GM12878 (cell line): ENCODE data around the gene DMAC1. TPM values are rescaled to one million over a fixed set of nuclear protein-coding genes. Genes with fewer than 3 reads are reported as not detected.

ENCODE experiments used
- ATAC-seq: fragments of 200-7000 bp; cut with Tn5 transposase; 3 replicates; pipeline ENCODE4 v1.9.1; 2020; ENCODE audit warnings: mild to moderate bottlenecking, moderate library complexity
- BruUV-seq: library from RNA; stranded (reverse); fragments of 400-500 nt; replicated peaks from 2 replicates; lab custom pipeline; 2021; lab: Mats Ljungman, UMichigan
- CTCF ChIA-PET: fragments of 300-600 bp; sonication (Branson Sonifier 250); formaldehyde crosslinking; extraction: SDS; loops from one replicate; lab custom pipeline; 2021; ENCODE audit warnings: inconsistent platforms; lab: Yijun Ruan, JAX
- POLR2A ChIA-PET: fragments of 350-600 bp; formaldehyde crosslinking; extraction: SDS; loops from one replicate; lab custom pipeline; 2021; ENCODE audit warnings: inconsistent platforms; lab: Charles Lee
- RAD21 ChIA-PET: fragments of 300-600 bp; sonication (Branson Sonifier 250); formaldehyde crosslinking; loops from one replicate; lab custom pipeline; 2023; ENCODE audit warnings: antibody characterized with exemption; ENCODE audit not compliant: unreplicated experiment; lab: Charles Lee
- SMC1A ChIA-PET: fragments of 300-600 bp; sonication (Branson Sonifier 250); formaldehyde crosslinking; loops from one replicate; lab custom pipeline; 2023; ENCODE audit not compliant: unreplicated experiment, uncharacterized antibody; lab: Charles Lee
- DNase-seq: peaks from one replicate; pipeline ENCODE4 v3.0.0-alpha.2; 2011; ENCODE audit warnings: low read depth, low spot score
- FAIRE-seq: peaks from 3 replicates; lab custom pipeline; 2011; peaks lifted over from hg19 to GRCh38; lab: Jason Lieb, UNC
- H2AFZ ChIP-seq: 2 replicates; pipeline ENCODE4 v1.6.0; 2011; ENCODE audit warnings: low read depth, low read length, control low read depth; ENCODE audit not compliant: control insufficient read depth
- H3K27ac ChIP-seq: 2 replicates; pipeline ENCODE4 v1.5.1; 2011; ENCODE audit warnings: control low read depth; ENCODE audit not compliant: control insufficient read depth, insufficient read depth
- H3K27me3 ChIP-seq, 2 experiments: replicated peaks in 1 of 2; 2 replicates each; pipeline versions ENCODE4 v1.6.0 to v1.6.1; 2011; ENCODE audit warnings: low read length in 1 of 2; ENCODE audit not compliant: control insufficient read depth in 2 of 2, insufficient read depth in 2 of 2
- H3K36me3 ChIP-seq, 2 experiments: 2 replicates each; pipeline ENCODE4 v1.5.1; 2011; ENCODE audit warnings: low read length in 1 of 2; ENCODE audit not compliant: control insufficient read depth in 2 of 2, insufficient read depth in 2 of 2
- H3K4me1 ChIP-seq: 2 replicates; pipeline ENCODE4 v1.6.1; 2011; ENCODE audit warnings: mild to moderate bottlenecking, low read length, moderate library complexity, mixed read lengths; ENCODE audit not compliant: control insufficient read depth, insufficient read depth
- H3K4me2 ChIP-seq: 2 replicates; pipeline ENCODE4 v1.6.0; 2011; ENCODE audit warnings: control low read depth; ENCODE audit not compliant: control insufficient read depth, insufficient read depth
- H3K4me3 ChIP-seq: fragments of 200-600 bp; sonication (generic); 2 replicates; pipeline ENCODE4 v1.5.1; 2016
- H3K79me2 ChIP-seq: 2 replicates; pipeline ENCODE4 v1.6.0; 2011; ENCODE audit warnings: low read length; ENCODE audit not compliant: control insufficient read depth, insufficient read depth
- H3K9ac ChIP-seq: 2 replicates; pipeline ENCODE4 v1.8.0; 2011; ENCODE audit warnings: low read length, control low read depth, mixed read lengths; ENCODE audit not compliant: control insufficient read depth, insufficient read depth
- H3K9me3 ChIP-seq: replicated peaks from 3 replicates; pipeline ENCODE4 v1.5.1; 2011; ENCODE audit warnings: mild to moderate bottlenecking, low read length; ENCODE audit not compliant: control insufficient read depth, insufficient read depth
- H4K20me1 ChIP-seq: 2 replicates; pipeline ENCODE4 v1.6.0; 2011; ENCODE audit not compliant: control insufficient read depth, insufficient read depth
- BMI1 ChIP-seq: fragments of 450-650 bp; IDR thresholded peaks from 2 replicates; pipeline ENCODE4 v1.6.1; 2016; ENCODE audit warnings: mild to moderate bottlenecking, moderate library complexity, borderline replicate concordance
- CHD1 ChIP-seq: IDR thresholded peaks from 2 replicates; pipeline ENCODE4 v1.6.1; 2012; ENCODE audit warnings: low read depth, low read length, improper control_type of control experiment
- CREM ChIP-seq: IDR thresholded peaks from 2 replicates; pipeline ENCODE4 v1.6.1; 2014; ENCODE audit warnings: antibody characterized with exemption, low read depth
- CTCF ChIP-seq, 3 experiments: IDR thresholded peaks in 2 of 3; conservative IDR thresholded peaks in 1 of 3; 2 replicates each; pipeline ENCODE4 v1.5.1; 2011; ENCODE audit warnings: low read depth in 3 of 3, low read length in 3 of 3, mild to moderate bottlenecking in 3 of 3, control low read depth in 2 of 3, moderate library complexity in 2 of 3, inconsistent platforms in 1 of 3, mixed read lengths in 1 of 3; ENCODE audit not compliant: control insufficient read depth in 2 of 3, insufficient read depth in 1 of 3; ENCODE audit errors: extremely low read depth in 1 of 3
- EED ChIP-seq: sonication (generic); IDR thresholded peaks from 2 replicates; pipeline ENCODE4 v1.6.1; 2016; ENCODE audit warnings: antibody characterized with exemption, low read depth
- GABPA ChIP-seq: IDR thresholded peaks from 2 replicates; pipeline ENCODE4 v1.6.1; 2014; ENCODE audit warnings: antibody characterized with exemption, low read depth, mild to moderate bottlenecking, inconsistent platforms
- HCFC1 ChIP-seq: fragments of 150-350 bp; IDR thresholded peaks from 2 replicates; pipeline ENCODE4 v1.6.1; 2014; ENCODE audit warnings: low read length
- PML ChIP-seq: IDR thresholded peaks from 2 replicates; pipeline ENCODE4 v1.6.1; 2012; ENCODE audit warnings: low read length, inconsistent platforms
- RAD21 ChIP-seq: IDR thresholded peaks from 2 replicates; pipeline ENCODE4 v1.6.1; 2011; ENCODE audit warnings: mild to moderate bottlenecking, low read depth, low read length, moderate library complexity; ENCODE audit not compliant: insufficient read depth
- RAD51 ChIP-seq: fragments of 450-650 bp; IDR thresholded peaks from 2 replicates; pipeline ENCODE4 v1.6.1; 2016; ENCODE audit warnings: moderate library complexity, mild to moderate bottlenecking, inconsistent platforms
- RBBP5 ChIP-seq: fragments of 200-600 bp; sonication (generic); conservative IDR thresholded peaks from 2 replicates; pipeline ENCODE4 v1.6.1; 2016
- SMAD5 ChIP-seq: IDR thresholded peaks from 2 replicates; pipeline ENCODE4 v1.6.1; 2016; ENCODE audit warnings: antibody characterized with exemption, low read depth
- SMC3 ChIP-seq: IDR thresholded peaks from 2 replicates; pipeline ENCODE4 v1.6.1; 2011; ENCODE audit warnings: low read length, improper control_type of control experiment, borderline replicate concordance
- USF2 ChIP-seq: IDR thresholded peaks from 2 replicates; pipeline ENCODE4 v1.6.1; 2011; ENCODE audit warnings: low read depth, low read length, improper control_type of control experiment, borderline replicate concordance
- WRNIP1 ChIP-seq: IDR thresholded peaks from 2 replicates; pipeline ENCODE4 v1.6.1; 2011; ENCODE audit warnings: low read depth, low read length, improper control_type of control experiment, borderline replicate concordance
- WGBS: methylation state at CpG from one replicate; pipeline ENCODE4 v1.1.6; 2016; ENCODE audit warnings: low lambda C conversion rate; ENCODE audit not compliant: insufficient replicate concordance, insufficient coverage; ENCODE audit errors: missing lambda C conversion rate; 5-methylcytosine and 5-hydroxymethylcytosine counted together
- in situ Hi-C: fragments of 300-500 bp; cut with MboI; formaldehyde crosslinking; loops from 9 replicates; pipeline ENCODE4 v1.14.3; 2018; ENCODE audit warnings: mixed read lengths
- intact Hi-C: fragments of 100-400 bp; cut with micrococcal nuclease; formaldehyde crosslinking; loops from one replicate; pipeline ENCODE4 v1.14.2; 2022; ENCODE audit not compliant: unreplicated experiment
- polyA plus RNA-seq, 11 experiments: library from polyadenylated mRNA; depleted of rRNA in 4 of 11; unstranded in 6 of 11; stranded (reverse) in 5 of 11; fragments of >200 nt; fragmentation: Nextera tagmentation in 4 of 11; fragmentation: Illumina TruSeq in 1 of 11; extraction: Ambion mirVana in 4 of 11; extraction: Trizol in 1 of 11; gene quantifications; 1 replicate in 1 of 11; 2 replicates in 10 of 11; pipeline versions ENCODE4 v1.2.1 to v1.2.3, GENCODE V29; 2011 to 2016; ENCODE audit warnings: inconsistent platforms in 2 of 11, missing spikeins in 2 of 11, low read depth in 1 of 11
- total RNA-seq, 4 experiments: library from RNA; depleted of rRNA in 3 of 4; stranded (reverse); fragments of >200 nt in 3 of 4; fragmentation: Illumina TruSeq in 1 of 4; extraction: Trizol in 1 of 4; gene quantifications; 2 replicates each; pipeline versions ENCODE4 v1.2.1 to v1.2.3, GENCODE V29; 2013 to 2021

Gene DMAC1
- total and polyA plus RNA-seq, 10 of the 15 experiments (the other 5 are each of a cell fraction or from before 2014, with no cell fraction given): 16.0 to 123 (median 44.5) TPM

DNA sequence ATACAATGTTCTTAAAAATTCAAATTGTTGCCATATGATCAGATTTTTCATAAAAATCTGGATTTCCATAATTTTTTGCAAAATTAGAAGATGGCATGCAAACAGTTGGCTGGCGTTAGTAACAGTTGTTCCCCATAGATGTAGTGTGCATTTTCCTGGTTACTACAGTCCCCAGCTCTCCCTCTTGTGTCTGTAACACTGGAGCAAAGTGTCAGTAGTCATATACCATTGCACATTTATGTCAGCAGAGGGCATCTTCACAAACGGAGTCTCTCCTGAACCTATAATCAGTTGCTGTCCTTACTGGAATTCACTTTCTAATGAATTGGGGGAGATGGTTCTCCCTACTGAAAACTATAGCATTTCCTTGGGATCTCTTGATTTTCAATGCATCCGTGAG lies 44.7 kb upstream of the DMAC1 start:
- ChIA-PET POLR2A (no interaction called here), SMC1A (interaction anchor here (0.9 kb wide), 1 partner anchor 726 kb away, joined by 4 read pairs; no protein-coding TSS in a partner anchor), CTCF (interaction anchor here (0.6 to 1.5 kb wide), 7 partner anchors 49 to 856 kb away, joined by 3 to 6 read pairs (median 3); no protein-coding TSS in a partner anchor), RAD21 (interaction anchor here (0.6 kb wide), 1 partner anchor 213 kb away, joined by 3 read pairs; no protein-coding TSS in a partner anchor)
- peak; percentile 55 for TF ChIP-seq RAD21
- no peak for TF ChIP-seq RAD51
- no peak for TF ChIP-seq PML
- no peak for TF ChIP-seq BMI1
- no peak for TF ChIP-seq HCFC1
- TF ChIP-seq GABPA: no peak
- TF ChIP-seq SMC3: peak; percentile 61
- no peak for TF ChIP-seq CHD1
- TF ChIP-seq SMAD5: no peak
- TF ChIP-seq CREM: no peak
- no peak for TF ChIP-seq EED
- no peak for TF ChIP-seq RBBP5
- TF ChIP-seq USF2: no peak
- TF ChIP-seq WRNIP1: no peak
- peak; percentile 21 to 37 (median 28); a peak in 4 of 6 replicates for TF ChIP-seq CTCF (IDR thresholded peaks at IDR 0.05 in 2 of 3, conservative IDR thresholded peaks at IDR 0.05 in 1 of 3; ENCODE audit: control insufficient read depth in 2 of 3, extremely low read depth in 1 of 3, insufficient read depth in 1 of 3, low read depth in 3 of 3, low read length in 3 of 3)
- 19% methylated on average over 3 of the region's 3 CpGs for WGBS
- no peaks in the 10 kb centered on the region for H3K9me3 ChIP-seq
- H3K9ac ChIP-seq: no peak overlapping the region
- in situ Hi-C loops (loop anchor here (25.0 kb wide), 1 partner anchor 257 kb away; no protein-coding TSS in a partner anchor), intact Hi-C loops (no loop called here)
- ATAC-seq (peak; percentile 87), DNase-seq (no peak), FAIRE-seq (no peak)
- H2AFZ ChIP-seq: no peak overlapping the region
- no TSS peak for BruUV-seq
- no peaks in the 10 kb centered on the region for H3K79me2 ChIP-seq
- no peak overlapping the region for H3K27ac ChIP-seq
- H3K4me3 ChIP-seq: no peak overlapping the region
- H3K36me3 ChIP-seq: no peaks in the 10 kb centered on the region
- no peaks in the 10 kb centered on the region for H3K27me3 ChIP-seq
- no peak overlapping the region for H3K4me2 ChIP-seq
- no peaks in the 10 kb centered on the region for H3K4me1 ChIP-seq
- no peaks in the 10 kb centered on the region for H4K20me1 ChIP-seq
